GM23338 (cell line): Measurements from ENCODE around the gene BLTP3A. TPM values are rescaled to one million over a fixed set of nuclear protein-coding genes. Genes with fewer than 3 reads are reported as not detected.

ENCODE experiments used
- ATAC-seq: fragments of 200-7000 bp; cut with Tn5 transposase; 3 replicates; pipeline ENCODE4 v1.9.1; 2020
- DNase-seq: peaks from one replicate; pipeline ENCODE4 v3.0.0-alpha.2; 2015; ENCODE audit warnings: low spot score
- H2AFZ ChIP-seq: fragments of 200-600 bp; sonication (generic); 2 replicates; pipeline ENCODE4 v1.8.0; 2016; ENCODE audit warnings: antibody characterized with exemption, mild to moderate bottlenecking, moderate library complexity
- H3F3A ChIP-seq: fragments of 200-600 bp; sonication (generic); replicated peaks from 2 replicates; pipeline ENCODE4 v1.8.0; 2017; ENCODE audit warnings: antibody characterized with exemption, mixed run types, low read depth
- H3K27ac ChIP-seq: fragments of 200-600 bp; sonication (generic); 2 replicates; pipeline ENCODE4 v1.6.1; 2016; ENCODE audit warnings: low read depth
- H3K27me3 ChIP-seq: fragments of 200-600 bp; sonication (generic); 2 replicates; pipeline ENCODE4 v1.8.0; 2016; ENCODE audit warnings: mild to moderate bottlenecking, mixed run types, moderate library complexity; ENCODE audit not compliant: insufficient read depth
- H3K36me3 ChIP-seq: fragments of 200-600 bp; sonication (generic); 2 replicates; pipeline ENCODE4 v1.8.0; 2016; ENCODE audit warnings: mild to moderate bottlenecking; ENCODE audit not compliant: insufficient read depth
- H3K4me1 ChIP-seq: fragments of 200-600 bp; sonication (generic); 2 replicates; pipeline ENCODE4 v1.8.0; 2016; ENCODE audit warnings: mild to moderate bottlenecking, moderate library complexity; ENCODE audit not compliant: insufficient read depth
- H3K4me2 ChIP-seq: fragments of 200-600 bp; sonication (generic); 2 replicates; pipeline ENCODE4 v1.7.1; 2017; ENCODE audit warnings: mixed run types
- H3K4me3 ChIP-seq: fragments of 200-600 bp; sonication (generic); 2 replicates; pipeline ENCODE4 v1.6.1; 2016; ENCODE audit warnings: mixed run types
- H3K79me2 ChIP-seq: fragments of 200-600 bp; sonication (generic); replicated peaks from 2 replicates; pipeline ENCODE4 v1.8.0; 2017; ENCODE audit warnings: mild to moderate bottlenecking; ENCODE audit not compliant: insufficient read depth
- H3K9me2 ChIP-seq: fragments of 200-600 bp; sonication (generic); 2 replicates; pipeline ENCODE4 v1.8.0; 2017; ENCODE audit not compliant: insufficient read depth
- H4K20me1 ChIP-seq: fragments of 200-600 bp; sonication (generic); replicated peaks from 2 replicates; pipeline ENCODE4 v1.8.0; 2017; ENCODE audit warnings: mild to moderate bottlenecking; ENCODE audit not compliant: insufficient read depth
- H3K27ac Mint-ChIP-seq: 2 replicates; pipeline ENCODE4 v1.8.0; 2020; ENCODE audit warnings: inconsistent platforms, mild to moderate bottlenecking, moderate library complexity, mixed read lengths
- H3K27me3 Mint-ChIP-seq: 3 replicates; pipeline ENCODE4 v1.8.0; 2022; ENCODE audit warnings: low read depth, mild to moderate bottlenecking, moderate library complexity, mixed read lengths, inconsistent platforms; ENCODE audit not compliant: insufficient read depth, poor library complexity
- H3K36me3 Mint-ChIP-seq: 3 replicates; pipeline ENCODE4 v1.8.0; 2021; ENCODE audit warnings: low read depth, mild to moderate bottlenecking, inconsistent platforms, moderate library complexity, mixed read lengths
- H3K4me1 Mint-ChIP-seq: 3 replicates; pipeline ENCODE4 v1.8.0; 2020; ENCODE audit warnings: mild to moderate bottlenecking, inconsistent platforms, mixed read lengths
- H3K4me3 Mint-ChIP-seq: 3 replicates; pipeline ENCODE4 v1.8.0; 2021; ENCODE audit warnings: moderate library complexity, mild to moderate bottlenecking, inconsistent platforms, mixed read lengths
- H3K9me3 Mint-ChIP-seq: 3 replicates; pipeline ENCODE4 v1.8.0; 2020; ENCODE audit warnings: moderate library complexity, mild to moderate bottlenecking, inconsistent platforms, mixed read lengths
- CREB1 ChIP-seq: fragments of 250-450 bp; sonication (Bioruptor Pico); IDR thresholded peaks from 2 replicates; pipeline ENCODE4 v1.5.0; 2020; ENCODE audit warnings: low read depth, mild to moderate bottlenecking, moderate library complexity
- EZH2 ChIP-seq: fragments of 200-600 bp; sonication (generic); IDR thresholded peaks from one replicate; pipeline ENCODE4 v1.8.0; 2017; ENCODE audit warnings: antibody characterized with exemption, mild to moderate bottlenecking, low read depth; ENCODE audit not compliant: unreplicated experiment
- EZH2phosphoT487 ChIP-seq: fragments of 200-600 bp; sonication (generic); IDR thresholded peaks from one replicate; pipeline ENCODE4 v1.8.1; 2018; ENCODE audit warnings: antibody characterized with exemption; ENCODE audit not compliant: unreplicated experiment
- JUNB ChIP-seq: IDR thresholded peaks from one replicate; pipeline ENCODE4 v1.6.1; 2016; ENCODE audit warnings: antibody characterized with exemption; ENCODE audit not compliant: unreplicated experiment
- POLR2AphosphoS5 ChIP-seq: IDR thresholded peaks from 2 replicates; pipeline ENCODE4 v1.6.1; 2016; ENCODE audit warnings: antibody characterized with exemption, low read depth
- STAT1 ChIP-seq: IDR thresholded peaks from one replicate; pipeline ENCODE4 v1.6.1; 2016; ENCODE audit warnings: antibody characterized with exemption; ENCODE audit not compliant: unreplicated experiment
- ZNF114 ChIP-seq: fragments of 250-450 bp; sonication (Bioruptor Pico); IDR thresholded peaks from 2 replicates; pipeline ENCODE4 v1.5.0; 2020; ENCODE audit warnings: mild to moderate bottlenecking, moderate library complexity
- ZNF331 ChIP-seq: fragments of 250-450 bp; sonication (Bioruptor Pico); IDR thresholded peaks from 2 replicates; pipeline ENCODE4 v1.5.0; 2020; ENCODE audit warnings: low read depth, mild to moderate bottlenecking, moderate library complexity
- polyA plus RNA-seq: library from polyadenylated mRNA; unstranded; fragments of >200 nt; fragmentation: Nextera tagmentation; extraction: Ambion mirVana; gene quantifications from 2 replicates; pipeline ENCODE4 v1.2.1, GENCODE V29; 2016
- total RNA-seq: library from RNA; depleted of rRNA; stranded (reverse); fragments of >200 nt; shearing (Covaris generic); gene quantifications from 2 replicates; pipeline ENCODE4 v1.2.3, GENCODE V29; 2014
- TF ChIP-seq, protein P1 (sequence below): IDR thresholded peaks from 2 replicates; pipeline ENCODE4 v1.6.1; 2016; ENCODE audit warnings: antibody characterized with exemption
- TF ChIP-seq, protein P2 (sequence below), 2 experiments: fragments of 200-600 bp in 1 of 2; sonication (generic) in 1 of 2; conservative IDR thresholded peaks; 2 replicates each; pipeline versions ENCODE4 v1.5.1 to v1.6.1; 2016 to 2017; ENCODE audit warnings: antibody characterized with exemption in 2 of 2, low read depth in 2 of 2, mild to moderate bottlenecking in 2 of 2, moderate library complexity in 1 of 2
- TF ChIP-seq, protein P3 (sequence below): fragments of 250-450 bp; sonication (Bioruptor Pico); IDR thresholded peaks from 2 replicates; pipeline ENCODE4 v1.5.0; 2020; ENCODE audit warnings: mild to moderate bottlenecking, moderate library complexity

BLTP3A gene
- total and polyA plus RNA-seq, 2 experiments from 2014 or later: 2.9 to 18.4 TPM

DNA sequence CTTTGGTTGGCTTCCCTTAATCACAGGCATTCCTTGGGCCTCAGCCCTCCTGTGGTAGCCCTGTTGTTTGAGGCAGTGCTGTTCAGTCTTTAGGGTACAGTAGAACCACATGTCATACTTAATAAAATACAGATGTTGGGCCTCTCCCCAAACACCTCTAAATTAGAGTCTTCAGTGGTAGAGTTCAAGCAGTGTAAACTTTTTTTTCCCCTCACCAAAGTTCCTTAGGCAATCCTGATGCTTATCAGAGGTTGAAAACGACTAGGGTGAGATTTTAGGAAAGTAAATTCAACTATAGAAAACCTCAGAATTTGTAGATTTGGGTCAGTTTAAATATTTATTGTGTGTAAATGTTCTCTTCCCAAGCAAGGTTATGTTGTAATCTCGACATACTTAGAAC, 44.6 kb downstream of the BLTP3A start:
- Histone ChIP-seq H3K4me2 (no peak overlapping the region), H3K27me3 (no peaks in the 10 kb centered on the region), H3K9me2 (no peaks in the 10 kb centered on the region), H3K79me2 (no peaks in the 10 kb centered on the region), H4K20me1 (no peaks in the 10 kb centered on the region; the same call in 1 of the 2 replicates), H3K4me3 (no peak overlapping the region), H2AFZ (no peak overlapping the region), H3K4me1 (peaks cover 5% of the 10 kb centered on the region; the same call in 1 of the 2 replicates), H3K36me3 (peaks cover 7% of the 10 kb centered on the region; the same call in 1 of the 2 replicates), H3K27ac (no peak overlapping the region), H3F3A (no peaks in the 10 kb centered on the region; the same call in 1 of the 2 replicates)
- TF ChIP-seq ZNF331: no peak
- TF ChIP-seq JUNB: no peak
- no peak for TF ChIP-seq ZNF114 (CRISPR knock-in tag)
- Mint-ChIP-seq H3K36me3 (peaks cover 38% of the 10 kb centered on the region), H3K27me3 (no peaks in the 10 kb centered on the region), H3K27ac (no peak overlapping the region), H3K4me3 (no peak overlapping the region), H3K9me3 (no peaks in the 10 kb centered on the region; the same call in 2 of the 3 replicates), H3K4me1 (peaks cover 7% of the 10 kb centered on the region)
- ATAC-seq: no peak
- DNase-seq: no peak

DNA sequence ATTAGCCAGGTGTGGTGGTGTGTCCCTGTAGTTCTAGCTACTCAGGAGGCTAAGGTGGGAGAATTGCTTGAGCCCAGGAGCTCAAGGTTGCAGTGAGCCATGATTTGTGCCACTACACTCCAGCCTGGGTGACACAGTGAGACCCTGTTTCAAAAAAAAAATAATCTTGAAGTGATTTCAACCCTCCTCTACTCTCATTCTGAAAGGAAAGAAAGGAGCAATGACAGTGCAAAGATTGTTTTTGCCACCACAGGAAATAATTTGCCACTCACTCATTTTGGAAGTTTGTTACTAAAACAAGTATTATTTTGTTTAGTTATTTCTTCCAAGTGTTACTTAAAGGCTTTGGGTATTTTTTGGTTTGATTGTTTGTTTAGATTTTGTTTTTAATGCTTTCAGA, 45.6 kb downstream of the BLTP3A start:
- H3K79me2 ChIP-seq: no peaks in the 10 kb centered on the region
- Mint-ChIP-seq H3K9me3 (no peaks in the 10 kb centered on the region; the same call in 2 of the 3 replicates), H3K4me3 (no peak overlapping the region), H3K27me3 (no peaks in the 10 kb centered on the region), H3K36me3 (peaks cover 38% of the 10 kb centered on the region), H3K4me1 (peaks cover 6% of the 10 kb centered on the region), H3K27ac (no peak overlapping the region)
- no peaks in the 10 kb centered on the region; the same call in 1 of the 2 replicates for H3F3A ChIP-seq
- no peak overlapping the region for H3K4me2 ChIP-seq
- H4K20me1 ChIP-seq: no peaks in the 10 kb centered on the region; the same call in 1 of the 2 replicates
- peaks cover 5% of the 10 kb centered on the region; the same call in 1 of the 2 replicates for H3K4me1 ChIP-seq
- H3K36me3 ChIP-seq: peaks cover 10% of the 10 kb centered on the region; the same call in 1 of the 2 replicates
- no peak for DNase-seq
- no peak overlapping the region for H3K27ac ChIP-seq
- no peak overlapping the region for H3K4me3 ChIP-seq
- H3K27me3 ChIP-seq: no peaks in the 10 kb centered on the region
- no peaks in the 10 kb centered on the region for H3K9me2 ChIP-seq
- no peak overlapping the region for H2AFZ ChIP-seq
- no peak for ATAC-seq
- TF ChIP-seq, protein P1, sequence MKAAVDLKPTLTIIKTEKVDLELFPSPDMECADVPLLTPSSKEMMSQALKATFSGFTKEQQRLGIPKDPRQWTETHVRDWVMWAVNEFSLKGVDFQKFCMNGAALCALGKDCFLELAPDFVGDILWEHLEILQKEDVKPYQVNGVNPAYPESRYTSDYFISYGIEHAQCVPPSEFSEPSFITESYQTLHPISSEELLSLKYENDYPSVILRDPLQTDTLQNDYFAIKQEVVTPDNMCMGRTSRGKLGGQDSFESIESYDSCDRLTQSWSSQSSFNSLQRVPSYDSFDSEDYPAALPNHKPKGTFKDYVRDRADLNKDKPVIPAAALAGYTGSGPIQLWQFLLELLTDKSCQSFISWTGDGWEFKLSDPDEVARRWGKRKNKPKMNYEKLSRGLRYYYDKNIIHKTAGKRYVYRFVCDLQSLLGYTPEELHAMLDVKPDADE: no peak
- TF ChIP-seq CREB1 (CRISPR knock-in tag) (no peak), EZH2phosphoT487 (no peak), EZH2 (no peak), POLR2AphosphoS5 (no peak), ZNF331 (no peak), STAT1 (no peak), JUNB (no peak), ZNF114 (CRISPR knock-in tag) (no peak)
- TF ChIP-seq, protein P2, sequence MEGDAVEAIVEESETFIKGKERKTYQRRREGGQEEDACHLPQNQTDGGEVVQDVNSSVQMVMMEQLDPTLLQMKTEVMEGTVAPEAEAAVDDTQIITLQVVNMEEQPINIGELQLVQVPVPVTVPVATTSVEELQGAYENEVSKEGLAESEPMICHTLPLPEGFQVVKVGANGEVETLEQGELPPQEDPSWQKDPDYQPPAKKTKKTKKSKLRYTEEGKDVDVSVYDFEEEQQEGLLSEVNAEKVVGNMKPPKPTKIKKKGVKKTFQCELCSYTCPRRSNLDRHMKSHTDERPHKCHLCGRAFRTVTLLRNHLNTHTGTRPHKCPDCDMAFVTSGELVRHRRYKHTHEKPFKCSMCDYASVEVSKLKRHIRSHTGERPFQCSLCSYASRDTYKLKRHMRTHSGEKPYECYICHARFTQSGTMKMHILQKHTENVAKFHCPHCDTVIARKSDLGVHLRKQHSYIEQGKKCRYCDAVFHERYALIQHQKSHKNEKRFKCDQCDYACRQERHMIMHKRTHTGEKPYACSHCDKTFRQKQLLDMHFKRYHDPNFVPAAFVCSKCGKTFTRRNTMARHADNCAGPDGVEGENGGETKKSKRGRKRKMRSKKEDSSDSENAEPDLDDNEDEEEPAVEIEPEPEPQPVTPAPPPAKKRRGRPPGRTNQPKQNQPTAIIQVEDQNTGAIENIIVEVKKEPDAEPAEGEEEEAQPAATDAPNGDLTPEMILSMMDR (conservative IDR thresholded peaks at IDR 0.05; ENCODE audit: low read depth in 2 of 2): no peak
- TF ChIP-seq, protein P3, sequence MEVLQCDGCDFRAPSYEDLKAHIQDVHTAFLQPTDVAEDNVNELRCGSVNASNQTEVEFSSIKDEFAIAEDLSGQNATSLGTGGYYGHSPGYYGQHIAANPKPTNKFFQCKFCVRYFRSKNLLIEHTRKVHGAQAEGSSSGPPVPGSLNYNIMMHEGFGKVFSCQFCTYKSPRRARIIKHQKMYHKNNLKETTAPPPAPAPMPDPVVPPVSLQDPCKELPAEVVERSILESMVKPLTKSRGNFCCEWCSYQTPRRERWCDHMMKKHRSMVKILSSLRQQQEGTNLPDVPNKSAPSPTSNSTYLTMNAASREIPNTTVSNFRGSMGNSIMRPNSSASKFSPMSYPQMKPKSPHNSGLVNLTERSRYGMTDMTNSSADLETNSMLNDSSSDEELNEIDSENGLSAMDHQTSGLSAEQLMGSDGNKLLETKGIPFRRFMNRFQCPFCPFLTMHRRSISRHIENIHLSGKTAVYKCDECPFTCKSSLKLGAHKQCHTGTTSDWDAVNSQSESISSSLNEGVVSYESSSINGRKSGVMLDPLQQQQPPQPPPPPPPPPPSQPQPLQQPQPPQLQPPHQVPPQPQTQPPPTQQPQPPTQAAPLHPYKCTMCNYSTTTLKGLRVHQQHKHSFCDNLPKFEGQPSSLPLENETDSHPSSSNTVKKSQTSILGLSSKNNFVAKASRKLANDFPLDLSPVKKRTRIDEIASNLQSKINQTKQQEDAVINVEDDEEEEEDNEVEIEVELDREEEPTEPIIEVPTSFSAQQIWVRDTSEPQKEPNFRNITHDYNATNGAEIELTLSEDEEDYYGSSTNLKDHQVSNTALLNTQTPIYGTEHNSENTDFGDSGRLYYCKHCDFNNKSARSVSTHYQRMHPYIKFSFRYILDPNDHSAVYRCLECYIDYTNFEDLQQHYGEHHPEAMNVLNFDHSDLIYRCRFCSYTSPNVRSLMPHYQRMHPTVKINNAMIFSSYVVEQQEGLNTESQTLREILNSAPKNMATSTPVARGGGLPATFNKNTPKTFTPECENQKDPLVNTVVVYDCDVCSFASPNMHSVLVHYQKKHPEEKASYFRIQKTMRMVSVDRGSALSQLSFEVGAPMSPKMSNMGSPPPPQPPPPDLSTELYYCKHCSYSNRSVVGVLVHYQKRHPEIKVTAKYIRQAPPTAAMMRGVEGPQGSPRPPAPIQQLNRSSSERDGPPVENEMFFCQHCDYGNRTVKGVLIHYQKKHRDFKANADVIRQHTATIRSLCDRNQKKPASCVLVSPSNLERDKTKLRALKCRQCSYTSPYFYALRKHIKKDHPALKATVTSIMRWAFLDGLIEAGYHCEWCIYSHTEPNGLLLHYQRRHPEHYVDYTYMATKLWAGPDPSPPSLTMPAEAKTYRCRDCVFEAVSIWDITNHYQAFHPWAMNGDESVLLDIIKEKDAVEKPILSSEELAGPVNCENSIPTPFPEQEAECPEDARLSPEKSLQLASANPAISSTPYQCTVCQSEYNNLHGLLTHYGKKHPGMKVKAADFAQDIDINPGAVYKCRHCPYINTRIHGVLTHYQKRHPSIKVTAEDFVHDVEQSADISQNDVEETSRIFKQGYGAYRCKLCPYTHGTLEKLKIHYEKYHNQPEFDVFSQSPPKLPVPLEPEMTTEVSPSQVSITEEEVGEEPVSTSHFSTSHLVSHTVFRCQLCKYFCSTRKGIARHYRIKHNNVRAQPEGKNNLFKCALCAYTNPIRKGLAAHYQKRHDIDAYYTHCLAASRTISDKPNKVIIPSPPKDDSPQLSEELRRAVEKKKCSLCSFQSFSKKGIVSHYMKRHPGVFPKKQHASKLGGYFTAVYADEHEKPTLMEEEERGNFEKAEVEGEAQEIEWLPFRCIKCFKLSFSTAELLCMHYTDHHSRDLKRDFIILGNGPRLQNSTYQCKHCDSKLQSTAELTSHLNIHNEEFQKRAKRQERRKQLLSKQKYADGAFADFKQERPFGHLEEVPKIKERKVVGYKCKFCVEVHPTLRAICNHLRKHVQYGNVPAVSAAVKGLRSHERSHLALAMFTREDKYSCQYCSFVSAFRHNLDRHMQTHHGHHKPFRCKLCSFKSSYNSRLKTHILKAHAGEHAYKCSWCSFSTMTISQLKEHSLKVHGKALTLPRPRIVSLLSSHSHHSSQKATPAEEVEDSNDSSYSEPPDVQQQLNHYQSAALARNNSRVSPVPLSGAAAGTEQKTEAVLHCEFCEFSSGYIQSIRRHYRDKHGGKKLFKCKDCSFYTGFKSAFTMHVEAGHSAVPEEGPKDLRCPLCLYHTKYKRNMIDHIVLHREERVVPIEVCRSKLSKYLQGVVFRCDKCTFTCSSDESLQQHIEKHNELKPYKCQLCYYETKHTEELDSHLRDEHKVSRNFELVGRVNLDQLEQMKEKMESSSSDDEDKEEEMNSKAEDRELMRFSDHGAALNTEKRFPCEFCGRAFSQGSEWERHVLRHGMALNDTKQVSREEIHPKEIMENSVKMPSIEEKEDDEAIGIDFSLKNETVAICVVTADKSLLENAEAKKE (CRISPR knock-in tag): no peak
